ENCODE results near the gene POLR2F.
"Not testable (repeated sequence)": the region's sequence is repeated elsewhere in the genome, so short reads cannot be mapped to it uniquely, and the experiment has no call there.

The POLR2F gene

GRCh38 chr22:37973271-37974170 is 20.0 kb downstream of the POLR2F start:
- Mint-ChIP-seq H3K4me3 (no peak overlapping the region), H3K27me3 (ENCODE audit: low read depth) (no peaks in the 10 kb centered on the region), H3K27ac (no peak overlapping the region), H3K9me3 (no peaks in the 10 kb centered on the region), H3K36me3 (ENCODE audit: low read depth) (no peaks in the 10 kb centered on the region), H3K4me1 (ENCODE audit: low read depth) (no peaks in the 10 kb centered on the region)
- no peak for DNase-seq (ENCODE audit: low spot score)

- no peak for DNase-seq (ENCODE audit: low spot score)
- no peak overlapping the region for H3K4me3 Mint-ChIP-seq
- H3K9me3 Mint-ChIP-seq: no peaks in the 10 kb centered on the region
- no peaks in the 10 kb centered on the region for H3K27me3 Mint-ChIP-seq (ENCODE audit: low read depth)
- no peaks in the 10 kb centered on the region for H3K4me1 Mint-ChIP-seq (ENCODE audit: low read depth)
- H3K27ac Mint-ChIP-seq: no peak overlapping the region
- H3K36me3 Mint-ChIP-seq (ENCODE audit: low read depth): no peaks in the 10 kb centered on the region
Observed at GRCh38 chr22:37975153-37975552, 21.7 kb downstream of the POLR2F start.

- H3K27ac Mint-ChIP-seq: not testable (repeated sequence)
Observed at GRCh38 chr22:37976022-37976421, 22.5 kb downstream of the POLR2F start.

GRCh38 chr22:37976547-37976946 is 23.0 kb downstream of the POLR2F start:
- Mint-ChIP-seq H3K27ac (no peak overlapping the region), H3K4me3 (no peak overlapping the region), H3K4me1 (ENCODE audit: low read depth) (no peaks in the 10 kb centered on the region), H3K36me3 (ENCODE audit: low read depth) (no peaks in the 10 kb centered on the region), H3K9me3 (no peaks in the 10 kb centered on the region), H3K27me3 (ENCODE audit: low read depth) (no peaks in the 10 kb centered on the region)
- no peak for DNase-seq (ENCODE audit: low spot score)

More at GRCh38 chr22:37976022-37976421, 22.5 kb downstream of the POLR2F start:
- not testable (repeated sequence) for H3K9me3 Mint-ChIP-seq; H3K4me1 Mint-ChIP-seq (ENCODE audit: low read depth); DNase-seq (ENCODE audit: low spot score); H3K4me3 Mint-ChIP-seq; H3K36me3 Mint-ChIP-seq (ENCODE audit: low read depth); H3K27me3 Mint-ChIP-seq (ENCODE audit: low read depth)

GRCh38 chr22:37979782-37980181 is 26.3 kb downstream of the POLR2F start:
- no peaks in the 10 kb centered on the region for H3K27me3 Mint-ChIP-seq (ENCODE audit: low read depth)
- no peaks in the 10 kb centered on the region for H3K36me3 Mint-ChIP-seq (ENCODE audit: low read depth)
- no peak overlapping the region for H3K4me3 Mint-ChIP-seq
- no peak overlapping the region for H3K27ac Mint-ChIP-seq
- H3K4me1 Mint-ChIP-seq (ENCODE audit: low read depth): no peaks in the 10 kb centered on the region
- no peaks in the 10 kb centered on the region for H3K9me3 Mint-ChIP-seq
- DNase-seq (ENCODE audit: low spot score): no peak

- DNase-seq (ENCODE audit: low spot score): no peak
- no peaks in the 10 kb centered on the region for H3K36me3 Mint-ChIP-seq (ENCODE audit: low read depth)
- no peaks in the 10 kb centered on the region for H3K4me1 Mint-ChIP-seq (ENCODE audit: low read depth)
- no peak overlapping the region for H3K27ac Mint-ChIP-seq
- H3K9me3 Mint-ChIP-seq: no peaks in the 10 kb centered on the region
- H3K27me3 Mint-ChIP-seq (ENCODE audit: low read depth): no peaks in the 10 kb centered on the region
- H3K4me3 Mint-ChIP-seq: no peak overlapping the region
Observed at GRCh38 chr22:37981282-37982011, 27.9 kb downstream of the POLR2F start.

- H3K9me3 Mint-ChIP-seq: no peaks in the 10 kb centered on the region
- H3K36me3 Mint-ChIP-seq (ENCODE audit: low read depth): no peaks in the 10 kb centered on the region
- no peak for DNase-seq (ENCODE audit: low spot score)
- H3K27me3 Mint-ChIP-seq (ENCODE audit: low read depth): no peaks in the 10 kb centered on the region
- no peak overlapping the region for H3K27ac Mint-ChIP-seq
- no peaks in the 10 kb centered on the region for H3K4me1 Mint-ChIP-seq (ENCODE audit: low read depth)
- H3K4me3 Mint-ChIP-seq: no peak overlapping the region
Observed at GRCh38 chr22:37982151-37982785, 28.8 kb downstream of the POLR2F start.

- Mint-ChIP-seq H3K27ac (no peak overlapping the region), H3K36me3 (ENCODE audit: low read depth) (no peaks in the 10 kb centered on the region), H3K27me3 (ENCODE audit: low read depth) (no peaks in the 10 kb centered on the region), H3K9me3 (no peaks in the 10 kb centered on the region), H3K4me1 (ENCODE audit: low read depth) (no peaks in the 10 kb centered on the region), H3K4me3 (no peak overlapping the region)
- no peak for DNase-seq (ENCODE audit: low spot score)
Observed at GRCh38 chr22:37982938-37983859, 29.7 kb downstream of the POLR2F start.

- Mint-ChIP-seq H3K4me3 (no peak within 1 kb of the TSS), H3K36me3 (ENCODE audit: low read depth) (no peaks in the 10 kb centered on the region), H3K27ac (no peak within 1 kb of the TSS), H3K27me3 (ENCODE audit: low read depth) (no peaks in the 10 kb centered on the region), H3K4me1 (ENCODE audit: low read depth) (no peaks in the 10 kb centered on the region), H3K9me3 (no peaks in the 10 kb centered on the region)
- no peak for DNase-seq (ENCODE audit: low spot score)
Observed at GRCh38 chr22:37983860-37984791, 30.6 kb downstream of the POLR2F start, which contains the start of gene SOX10. SOX10 (minus strand) TSS chr22:37984555; CDS start chr22:37983784, 771 bp downstream.

GRCh38 chr22:37985050-37985585 is 31.6 kb downstream of the POLR2F start:
- DNase-seq (ENCODE audit: low spot score): no peak
- Mint-ChIP-seq H3K4me1 (ENCODE audit: low read depth) (no peaks in the 10 kb centered on the region), H3K4me3 (no peak overlapping the region), H3K27ac (no peak overlapping the region), H3K9me3 (no peaks in the 10 kb centered on the region), H3K27me3 (ENCODE audit: low read depth) (no peaks in the 10 kb centered on the region), H3K36me3 (ENCODE audit: low read depth) (no peaks in the 10 kb centered on the region)

- no peak for DNase-seq (ENCODE audit: low spot score)
- H3K27ac Mint-ChIP-seq: no peak overlapping the region
- no peak overlapping the region for H3K4me3 Mint-ChIP-seq
- H3K36me3 Mint-ChIP-seq (ENCODE audit: low read depth): no peaks in the 10 kb centered on the region
- no peaks in the 10 kb centered on the region for H3K27me3 Mint-ChIP-seq (ENCODE audit: low read depth)
- H3K4me1 Mint-ChIP-seq (ENCODE audit: low read depth): no peaks in the 10 kb centered on the region
- no peaks in the 10 kb centered on the region for H3K9me3 Mint-ChIP-seq
Observed at GRCh38 chr22:37985751-37986281, 32.3 kb downstream of the POLR2F start.

GRCh38 chr22:37986371-37986770 is 32.9 kb downstream of the POLR2F start:
- H3K9me3 Mint-ChIP-seq: no peaks in the 10 kb centered on the region
- H3K27me3 Mint-ChIP-seq (ENCODE audit: low read depth): no peaks in the 10 kb centered on the region
- no peak overlapping the region for H3K27ac Mint-ChIP-seq
- no peak for DNase-seq (ENCODE audit: low spot score)
- H3K4me1 Mint-ChIP-seq (ENCODE audit: low read depth): no peaks in the 10 kb centered on the region
- H3K36me3 Mint-ChIP-seq (ENCODE audit: low read depth): no peaks in the 10 kb centered on the region
- no peak overlapping the region for H3K4me3 Mint-ChIP-seq

Data from T-helper 2 cell treated with Interferon-gamma antibody and Interleukin-4, amounts not matched to agents 5 μg/mL and 100 μg/mL, for 36 hours (primary cell).